HEK293 (cell line): ENCODE results near the gene SEC16A.
A peak's percentile ranks its signal among the peaks of the same experiment; 100 is the strongest.

Source experiments
- CTCF ChIA-PET: fragments of 350-600 bp; formaldehyde crosslinking; extraction: SDS; loops from one replicate; lab custom pipeline; 2021; ENCODE audit warnings: antibody characterized with exemption; lab: Yijun Ruan, JAX
- POLR2A ChIA-PET: fragments of 300-600 bp; formaldehyde crosslinking; extraction: SDS; loops from one replicate; lab custom pipeline; 2020; ENCODE audit warnings: antibody characterized with exemption, inconsistent platforms; lab: Yijun Ruan, JAX
- H3K27ac ChIP-seq: fragments of 200-500 bp; sonication (Bioruptor generic); 2 replicates; pipeline ENCODE4 v1.5.1; 2014; ENCODE audit warnings: low read depth, low read length, control low read depth, inconsistent platforms; ENCODE audit errors: extremely low read depth
- H3K36me3 ChIP-seq, 2 experiments: fragments of 200-500 bp in 1 of 2; sonication (Bioruptor generic) in 1 of 2; 1 replicate in 1 of 2; 2 replicates in 1 of 2; pipeline ENCODE4 v1.5.1; 2014 to 2017; ENCODE audit warnings: inconsistent platforms in 2 of 2, low read length in 2 of 2; ENCODE audit not compliant: control insufficient read depth in 2 of 2, insufficient read depth in 1 of 2
- H3K4me1 ChIP-seq: fragments of 200-500 bp; sonication (Bioruptor generic); 2 replicates; pipeline ENCODE4 v1.5.1; 2014; ENCODE audit warnings: mild to moderate bottlenecking, low read length, inconsistent platforms; ENCODE audit not compliant: control insufficient read depth, insufficient read depth
- H3K4me3 ChIP-seq: 2 replicates; pipeline ENCODE4 v1.5.1; 2011; ENCODE audit warnings: low read depth, mild to moderate bottlenecking, control low read depth, low read length, moderate library complexity
- H3K9me3 ChIP-seq: fragments of 200-500 bp; sonication (Bioruptor generic); 2 replicates; pipeline ENCODE4 v1.5.1; 2014; ENCODE audit warnings: low read depth, low read length, inconsistent platforms; ENCODE audit not compliant: control insufficient read depth, insufficient read depth
- EGR2 ChIP-seq: fragments of 450-650 bp; formaldehyde crosslinking; IDR thresholded peaks from 2 replicates; pipeline ENCODE4 v1.5.1; 2016; ENCODE audit warnings: low read depth, missing biosample characterization, missing genetic modification characterization
- GLI2 ChIP-seq: fragments of 450-650 bp; formaldehyde crosslinking; IDR thresholded peaks from 2 replicates; pipeline ENCODE4; 2017; ENCODE audit warnings: missing biosample characterization, missing genetic modification characterization, low read depth, borderline replicate concordance
- GLIS1 ChIP-seq: fragments of 450-650 bp; formaldehyde crosslinking; IDR thresholded peaks from 2 replicates; pipeline ENCODE4 v1.5.1; 2016; ENCODE audit warnings: missing biosample characterization, missing genetic modification characterization
- GLIS2 ChIP-seq: fragments of 450-650 bp; formaldehyde crosslinking; IDR thresholded peaks from 2 replicates; pipeline ENCODE4 v1.5.1; 2016; ENCODE audit warnings: missing biosample characterization, missing genetic modification characterization
- HIC1 ChIP-seq: fragments of 450-650 bp; formaldehyde crosslinking; IDR thresholded peaks from 2 replicates; pipeline ENCODE4 v1.5.1; 2016; ENCODE audit warnings: missing biosample characterization, missing genetic modification characterization
- KLF1 ChIP-seq: fragments of 450-650 bp; formaldehyde crosslinking; IDR thresholded peaks from 2 replicates; pipeline ENCODE4 v1.5.1; 2016; ENCODE audit warnings: missing biosample characterization, missing genetic modification characterization
- KLF17 ChIP-seq: fragments of 450-650 bp; formaldehyde crosslinking; IDR thresholded peaks from 2 replicates; pipeline ENCODE4 v1.5.1; 2016; ENCODE audit warnings: missing biosample characterization, missing genetic modification characterization
- PATZ1 ChIP-seq: fragments of 450-650 bp; formaldehyde crosslinking; IDR thresholded peaks from 2 replicates; pipeline ENCODE4 v1.5.1; 2016; ENCODE audit warnings: missing biosample characterization, missing genetic modification characterization
- PRDM4 ChIP-seq: fragments of 450-650 bp; formaldehyde crosslinking; IDR thresholded peaks from 2 replicates; pipeline ENCODE4 v1.5.1; 2017; ENCODE audit warnings: missing biosample characterization, missing genetic modification characterization
- ZBTB6 ChIP-seq: fragments of 450-650 bp; formaldehyde crosslinking; IDR thresholded peaks from 2 replicates; pipeline ENCODE4 v1.5.1; 2017; ENCODE audit warnings: missing biosample characterization, missing genetic modification characterization
- ZBTB8A ChIP-seq: fragments of 450-650 bp; formaldehyde crosslinking; IDR thresholded peaks from 2 replicates; pipeline ENCODE4 v1.5.1; 2016; ENCODE audit warnings: missing biosample characterization, missing genetic modification characterization
- ZFHX2 ChIP-seq: fragments of 450-650 bp; formaldehyde crosslinking; conservative IDR thresholded peaks from 2 replicates; pipeline ENCODE4 v1.5.1; 2016; ENCODE audit warnings: missing biosample characterization, missing genetic modification characterization
- ZFP3 ChIP-seq: fragments of 450-650 bp; formaldehyde crosslinking; IDR thresholded peaks from 2 replicates; pipeline ENCODE4 v1.5.1; 2016; ENCODE audit warnings: low read depth, missing biosample characterization, missing genetic modification characterization
- ZFP41 ChIP-seq: fragments of 450-650 bp; formaldehyde crosslinking; IDR thresholded peaks from 2 replicates; pipeline ENCODE4 v1.5.1; 2016; ENCODE audit warnings: missing biosample characterization, missing genetic modification characterization, borderline replicate concordance
- ZNF221 ChIP-seq: fragments of 450-650 bp; formaldehyde crosslinking; IDR thresholded peaks from 2 replicates; pipeline ENCODE4 v1.5.1; 2017; ENCODE audit warnings: missing biosample characterization, missing genetic modification characterization, borderline replicate concordance
- ZNF37A ChIP-seq: fragments of 450-650 bp; IDR thresholded peaks from 2 replicates; pipeline ENCODE4 v1.5.1; 2018; ENCODE audit warnings: missing biosample characterization, missing genetic modification characterization
- ZNF561 ChIP-seq: fragments of 450-650 bp; IDR thresholded peaks from 2 replicates; pipeline ENCODE4 v1.5.1; 2018; ENCODE audit warnings: missing biosample characterization, missing genetic modification characterization, borderline replicate concordance
- ZNF600 ChIP-seq: fragments of 450-650 bp; formaldehyde crosslinking; IDR thresholded peaks from 2 replicates; pipeline ENCODE4 v1.5.1; 2016; ENCODE audit warnings: missing biosample characterization, missing genetic modification characterization
- ZNF610 ChIP-seq: fragments of 450-650 bp; formaldehyde crosslinking; IDR thresholded peaks from 2 replicates; pipeline ENCODE4 v1.5.1; 2016; ENCODE audit warnings: missing biosample characterization, missing genetic modification characterization, borderline replicate concordance
- ZNF76 ChIP-seq: fragments of 450-650 bp; formaldehyde crosslinking; IDR thresholded peaks from 2 replicates; pipeline ENCODE4; 2016; ENCODE audit warnings: low read depth, missing biosample characterization, missing genetic modification characterization, borderline replicate concordance
- ZNF785 ChIP-seq: fragments of 450-650 bp; formaldehyde crosslinking; IDR thresholded peaks from 2 replicates; pipeline ENCODE4 v1.5.1; 2016; ENCODE audit warnings: missing biosample characterization, missing genetic modification characterization
- ZSCAN23 ChIP-seq: fragments of 450-650 bp; formaldehyde crosslinking; IDR thresholded peaks from 2 replicates; pipeline ENCODE4 v1.5.1; 2016; ENCODE audit warnings: missing biosample characterization, missing genetic modification characterization

SEC16A gene

GRCh38 chr9:136430588-136431234 lies 52.1 kb downstream of the SEC16A start:
- Histone ChIP-seq H3K36me3 (peaks cover 0 to 66% of the 10 kb centered on the region in 2 experiments; a peak in 2 of 3 replicates), H3K27ac (no peak overlapping the region), H3K4me1 (no peaks in the 10 kb centered on the region), H3K4me3 (no peak overlapping the region), H3K9me3 (no peaks in the 10 kb centered on the region)
- TF ChIP-seq ZNF600 = 0 out of 2 replicates have a peak, but pooled peaks have one; percentile 11
- no peak for TF ChIP-seq PATZ1 (tag by site-specific recombination)
- no peak for TF ChIP-seq ZFP3
- no peak for TF ChIP-seq GLI2 (tag by site-specific recombination)
- peak; percentile 73 for TF ChIP-seq HIC1 (tag by site-specific recombination)
- no peak for TF ChIP-seq ZNF610 (tag by site-specific recombination)
- TF ChIP-seq ZBTB8A (tag by site-specific recombination) = no peak
- no peak for TF ChIP-seq ZNF76 (tag by site-specific recombination)
- TF ChIP-seq ZBTB6 (tag by site-specific recombination) = no peak
- ChIA-PET POLR2A (interaction anchor here (0.5 to 1.0 kb wide), 3 partner anchors 15 to 334 kb away, joined by 3 to 9 read pairs (median 3); partner anchors contain the start of gene DNLZ), CTCF (interaction anchor here (0.7 kb wide), 1 partner anchor 32 kb away, joined by 3 read pairs; no protein-coding TSS in a partner anchor)

GRCh38 chr9:136429683-136430491 lies 53.0 kb downstream of the SEC16A start:
- ChIA-PET CTCF (interaction anchor here (0.7 kb wide), 1 partner anchor 33 kb away, joined by 3 read pairs; no protein-coding TSS in a partner anchor), POLR2A (interaction anchor here (0.5 to 1.0 kb wide), 3 partner anchors 16 to 333 kb away, joined by 3 to 9 read pairs (median 3); partner anchors contain the start of gene DNLZ)
- H3K4me1 ChIP-seq = no peaks in the 10 kb centered on the region
- H3K4me3 ChIP-seq = no peak overlapping the region
- H3K9me3 ChIP-seq = no peaks in the 10 kb centered on the region
- no peak overlapping the region for H3K27ac ChIP-seq
- TF ChIP-seq ZNF561 (tag by site-specific recombination) (no peak), GLIS1 (tag by site-specific recombination) (peak; percentile 23; the same call in 1 of the 2 replicates), ZNF785 (tag by site-specific recombination) (no peak), ZFHX2 (tag by site-specific recombination) (peak; percentile 62), ZNF37A (tag by site-specific recombination) (no peak), ZNF221 (no peak), EGR2 (tag by site-specific recombination) (peak; percentile 63; the same call in 1 of the 2 replicates), ZSCAN23 (no peak), ZFP41 (no peak), ZNF76 (tag by site-specific recombination) (no peak), PRDM4 (no peak), GLIS2 (tag by site-specific recombination) (0 out of 2 replicates have a peak, but pooled peaks have one; percentile 20), KLF17 (peak; percentile 29; the same call in 1 of the 2 replicates), KLF1 (peak; percentile 55; the same call in 1 of the 2 replicates)
- H3K36me3 ChIP-seq = peaks cover 0 to 60% of the 10 kb centered on the region in 2 experiments; a peak in 2 of 3 replicates
